ENCODE data around the gene FGGY.
"Not testable (repeated sequence)": the region's sequence is repeated elsewhere in the genome, so short reads cannot be mapped to it uniquely, and the experiment has no call there.

Gene FGGY

GRCh38 chr1:59436637-59437036 is 139.7 kb downstream of the FGGY start:
- DNase-seq (ENCODE audit: low read depth in 2 of 2, low spot score in 1 of 2) = no peak

- DNase-seq (ENCODE audit: low read depth in 2 of 2, low spot score in 1 of 2) = no peak
Observed at GRCh38 chr1:59438058-59438560, 141.2 kb downstream of the FGGY start.

DNA sequence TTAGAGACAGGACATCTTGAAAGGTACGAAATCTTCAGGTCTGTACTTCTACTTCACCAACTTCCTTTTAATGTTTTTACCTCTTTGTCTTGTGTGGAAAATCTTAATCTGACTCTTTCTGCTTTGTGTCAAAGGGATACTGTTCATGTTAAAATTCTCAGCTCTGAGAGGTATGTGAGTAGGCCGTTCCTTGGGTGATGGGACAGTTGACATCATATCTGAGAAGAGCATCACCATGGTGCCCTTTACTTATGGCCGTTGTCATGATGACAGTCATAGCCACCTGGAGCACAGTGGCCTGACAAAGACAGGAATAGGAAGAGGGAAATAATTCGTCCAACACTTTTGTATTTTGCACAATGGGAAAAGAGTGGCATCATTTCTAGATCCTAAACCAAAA is 145.6 kb downstream of the FGGY start:
- DNase-seq (ENCODE audit: low read depth in 2 of 2, low spot score in 1 of 2) = no peak

DNA sequence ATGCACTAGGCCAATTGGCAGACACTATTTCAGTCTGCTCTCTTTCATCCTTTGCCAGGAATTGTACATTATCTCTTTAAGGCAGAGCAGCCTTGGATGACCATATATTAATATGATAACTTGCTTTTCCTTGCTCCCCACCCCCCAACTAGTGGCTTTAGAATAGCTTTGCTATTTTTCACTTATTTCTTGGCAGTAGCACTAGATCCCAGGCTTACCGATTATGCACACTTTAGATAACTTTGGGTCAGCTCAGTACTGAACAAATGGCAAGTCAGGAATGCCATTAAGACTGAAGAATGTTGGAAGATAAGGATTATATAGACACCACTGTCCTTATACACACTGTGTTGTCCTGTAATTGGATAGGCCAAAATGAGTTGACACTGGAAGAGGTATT is 146.4 kb downstream of the FGGY start:
- no peak for DNase-seq (ENCODE audit: low read depth in 2 of 2, low spot score in 1 of 2)

DNA sequence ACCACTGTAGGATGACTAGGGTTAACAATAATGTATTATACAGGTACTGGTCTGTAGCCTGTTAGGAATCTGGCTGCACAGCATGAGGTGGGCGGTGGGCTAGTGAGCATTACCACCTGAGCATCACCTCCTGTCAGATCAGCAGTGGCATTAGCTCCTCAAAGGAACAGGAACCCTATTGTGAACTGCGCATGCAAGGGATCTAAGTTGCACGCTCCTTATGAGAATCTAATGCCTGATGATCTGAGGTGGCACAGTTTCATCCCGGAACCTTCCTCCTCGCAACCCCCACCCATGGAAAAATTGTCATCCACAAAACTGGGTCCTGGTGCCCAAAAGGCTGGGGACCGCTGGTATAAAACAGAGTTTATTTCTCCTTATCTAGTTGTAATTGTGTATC is 147.6 kb downstream of the FGGY start:
- no peak for DNase-seq (ENCODE audit: low read depth in 2 of 2, low spot score in 1 of 2)

DNA sequence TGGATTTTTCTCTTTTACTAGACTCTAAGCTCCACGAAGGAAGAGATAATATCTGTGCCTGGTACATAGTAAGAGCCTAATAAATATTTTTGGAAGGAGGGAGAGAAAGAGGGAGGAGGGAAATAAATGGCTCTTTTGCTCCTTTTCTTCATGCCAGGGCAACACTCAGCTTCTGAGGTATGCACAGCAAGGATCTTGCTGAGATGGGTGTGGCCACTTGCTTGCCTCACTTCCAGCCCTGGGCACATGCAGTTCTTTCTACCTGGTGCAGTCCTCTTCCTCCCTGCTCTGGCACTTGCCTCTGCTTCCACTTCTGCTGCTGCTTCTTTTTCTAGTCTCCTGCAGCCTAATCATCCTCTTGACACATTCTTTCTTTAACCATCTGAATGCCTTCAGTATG is 148.1 kb downstream of the FGGY start:
- DNase-seq (ENCODE audit: low read depth in 2 of 2, low spot score in 1 of 2) = no peak

DNA sequence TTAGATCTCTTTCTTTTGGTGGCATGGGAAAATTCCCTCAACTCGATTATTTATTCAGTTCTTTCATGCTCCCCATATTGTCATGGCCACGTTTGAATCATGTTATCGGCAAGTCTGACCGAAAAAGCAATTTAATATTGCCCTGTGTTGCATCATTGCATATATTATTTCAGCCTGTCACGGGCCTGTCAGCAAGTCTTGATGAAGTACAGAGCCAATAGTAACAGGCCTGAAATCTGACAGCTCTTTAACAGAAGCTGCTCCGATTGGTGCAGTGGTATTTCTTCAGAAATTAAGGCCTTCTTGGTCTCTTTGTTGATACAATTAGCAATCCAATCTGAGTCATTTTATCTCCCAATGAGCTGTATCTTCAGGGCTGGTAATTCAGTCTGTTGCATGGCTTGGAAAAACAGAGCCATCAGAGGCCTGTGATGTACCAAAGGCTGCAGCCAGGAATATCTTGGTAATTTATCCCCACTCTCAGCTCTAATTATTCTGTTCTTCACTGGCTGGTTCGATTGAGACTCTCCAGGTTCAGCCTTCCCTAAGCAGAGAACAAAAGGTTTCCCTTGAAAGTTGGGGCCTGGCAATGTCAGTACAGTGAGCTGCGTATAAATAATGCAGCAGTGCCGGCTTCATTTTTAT is 149.5 kb downstream of the FGGY start:
- no peak for DNase-seq (ENCODE audit: low read depth in 2 of 2, low spot score in 1 of 2)

DNA sequence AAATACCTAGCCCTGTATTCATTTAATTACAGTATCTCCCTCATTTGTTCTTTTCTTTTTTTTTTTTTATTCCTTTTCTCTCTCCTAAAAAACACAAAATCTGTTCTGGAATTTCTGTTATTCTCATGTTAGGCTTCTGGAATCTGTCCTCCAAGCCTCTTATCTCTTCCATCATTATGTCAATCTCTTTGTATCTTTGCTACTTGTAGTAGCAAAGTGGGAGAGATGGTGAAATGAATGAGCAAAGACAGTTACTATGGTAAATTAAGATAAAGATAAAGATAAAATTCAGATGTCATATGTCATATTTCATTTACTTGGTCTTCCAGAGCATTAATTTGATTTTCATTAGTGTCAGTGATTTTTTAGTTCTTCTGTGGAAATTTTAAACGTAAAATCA is 155.1 kb downstream of the FGGY start:
- DNase-seq (ENCODE audit: low read depth in 2 of 2, low spot score in 1 of 2) = no peak

GRCh38 chr1:59452559-59452958 is 155.7 kb downstream of the FGGY start:
- DNase-seq (ENCODE audit: low read depth in 2 of 2, low spot score in 1 of 2) = no peak

GRCh38 chr1:59453297-59453968 is 156.5 kb downstream of the FGGY start:
- no peak for DNase-seq (ENCODE audit: low read depth in 2 of 2, low spot score in 1 of 2)

GRCh38 chr1:59455206-59455605 is 158.3 kb downstream of the FGGY start:
- DNase-seq (ENCODE audit: low read depth in 2 of 2, low spot score in 1 of 2) = no peak

GRCh38 chr1:59457786-59458185 is 160.9 kb downstream of the FGGY start:
- no peak for DNase-seq (ENCODE audit: low read depth in 2 of 2, low spot score in 1 of 2)

GRCh38 chr1:59458884-59459283 is 162.0 kb downstream of the FGGY start:
- no peak for DNase-seq (ENCODE audit: low read depth in 2 of 2, low spot score in 1 of 2)

GRCh38 chr1:59462942-59463341 is 166.0 kb downstream of the FGGY start:
- DNase-seq (ENCODE audit: low read depth in 2 of 2, low spot score in 1 of 2) = not testable (repeated sequence)

- DNase-seq (ENCODE audit: low read depth in 2 of 2, low spot score in 1 of 2) = not testable (repeated sequence)
Observed at GRCh38 chr1:59465478-59465877, 168.6 kb downstream of the FGGY start.

GRCh38 chr1:59468828-59469428 is 172.0 kb downstream of the FGGY start:
- DNase-seq (ENCODE audit: low read depth in 2 of 2, low spot score in 1 of 2) = no peak

GRCh38 chr1:59471991-59472570 is 175.2 kb downstream of the FGGY start:
- not testable (repeated sequence) for DNase-seq (ENCODE audit: low read depth in 2 of 2, low spot score in 1 of 2)

- DNase-seq (ENCODE audit: low read depth in 2 of 2, low spot score in 1 of 2) = no peak
Observed at GRCh38 chr1:59473831-59474230, 176.9 kb downstream of the FGGY start.

GRCh38 chr1:59474496-59474895 is 177.6 kb downstream of the FGGY start:
- DNase-seq (ENCODE audit: low read depth in 2 of 2, low spot score in 1 of 2) = no peak

DNA sequence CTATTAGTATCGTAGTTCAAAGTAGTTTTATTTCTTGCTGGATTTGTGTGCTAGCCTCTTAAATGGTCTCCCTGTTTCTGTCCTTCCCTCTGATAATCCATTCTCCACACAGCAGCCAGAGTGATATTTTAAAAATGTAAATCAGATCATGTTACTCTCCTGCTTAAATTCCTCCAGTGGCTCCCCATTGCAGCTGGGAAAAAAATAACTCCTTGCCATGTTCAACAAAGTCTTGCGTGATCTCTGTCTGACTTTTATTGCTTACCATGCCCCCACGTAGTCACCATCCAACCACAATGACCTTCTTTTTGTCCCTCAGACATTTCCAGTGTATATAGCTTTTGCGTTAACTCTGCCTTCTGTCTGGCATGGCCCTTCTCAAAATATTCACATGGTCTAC is 178.8 kb downstream of the FGGY start:
- no peak for DNase-seq (ENCODE audit: low read depth in 2 of 2, low spot score in 1 of 2)

DNA sequence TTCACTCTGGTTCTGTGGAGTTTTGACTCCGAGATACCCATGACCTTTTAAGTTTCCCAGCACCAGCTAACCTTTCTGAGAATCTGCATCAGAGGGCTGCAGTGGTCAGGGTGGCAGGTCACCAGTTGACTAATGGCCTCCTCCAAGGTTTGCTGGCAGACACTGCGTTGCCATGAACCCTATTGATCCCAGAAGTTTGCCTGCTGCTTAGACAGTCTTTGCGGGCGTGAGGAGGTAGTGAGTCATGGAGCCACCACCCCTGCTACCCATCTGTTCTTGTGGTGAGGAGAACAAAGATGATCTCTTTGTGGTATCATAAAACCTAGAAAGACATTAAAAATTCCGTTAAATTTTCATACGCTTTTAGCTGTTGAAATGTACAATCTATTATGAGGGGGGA is 180.4 kb downstream of the FGGY start:
- peak in 1 of 2 donors; percentile 2 for DNase-seq (ENCODE audit: low read depth in 2 of 2, low spot score in 1 of 2)

GRCh38 chr1:59477867-59478266 is 181.0 kb downstream of the FGGY start:
- DNase-seq (ENCODE audit: low read depth in 2 of 2, low spot score in 1 of 2) = no peak

Measured in stimulated activated CD8-positive, alpha-beta memory T cell treated with anti-CD3 and anti-CD28 coated beads, Interleukin-4, amount 100 ng/mL, for 4 hours (primary cell).